ENCODE data around the gene CCNK. TPM values are rescaled to one million over a fixed set of nuclear protein-coding genes. Genes with fewer than 3 reads are reported as not detected.

CCNK gene
- total RNA-seq, 4 donors from 2014 or later, result 23.4 to 66.3 (median 39.0) TPM

DNA sequence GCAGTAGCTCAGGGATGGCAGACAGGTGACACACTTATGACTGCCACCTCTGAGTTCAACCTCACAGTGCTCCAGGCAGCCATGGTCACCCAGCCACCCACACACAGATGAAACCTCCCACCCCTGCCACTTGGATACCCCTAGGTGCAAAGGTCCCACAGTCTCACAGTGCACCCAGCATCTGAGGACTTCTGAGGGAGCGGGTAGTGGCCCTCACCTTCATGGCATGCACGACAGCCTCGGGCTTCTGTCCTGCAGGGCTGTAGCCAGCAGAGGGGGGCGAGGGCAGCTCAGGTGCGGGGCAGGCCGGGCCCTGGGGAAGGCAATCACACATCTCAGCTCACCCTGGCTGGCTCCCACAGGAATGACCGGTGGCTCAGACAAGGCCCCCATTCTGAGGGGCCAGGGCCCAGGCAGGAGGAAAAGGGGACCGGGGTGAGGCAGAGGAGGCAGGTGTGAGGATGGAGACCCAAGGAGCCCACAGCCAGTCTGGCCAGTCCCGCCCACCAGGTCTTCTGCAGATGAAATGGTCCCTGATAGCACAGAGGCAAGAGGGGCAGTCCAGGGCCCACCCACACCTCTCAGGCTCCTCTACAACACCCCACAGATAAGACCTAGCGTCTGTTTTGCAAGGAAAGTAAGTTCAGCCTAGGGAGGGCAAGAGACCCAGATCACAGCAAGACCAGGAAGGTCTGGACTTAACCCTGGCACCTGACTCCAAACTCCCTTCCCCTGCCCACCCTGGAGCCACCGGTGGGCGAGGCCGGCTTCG is 35.8 kb downstream of the CCNK start:
- peak; percentile 56 to 72 for DNase-seq (ENCODE audit: low spot score in 2 of 2)
- Histone ChIP-seq H3K27me3 (no peaks in the 10 kb centered on the region), H3K27ac (no peak overlapping the region), H3K36me3 (peaks cover 35% of the 10 kb centered on the region), H3K4me1 (peaks cover 9% of the 10 kb centered on the region), H3K9me3 (no peaks in the 10 kb centered on the region), H3K4me3 (no peak overlapping the region)
- 74% methylated on average over 8 of the region's 14 CpGs for WGBS
- no peak for TF ChIP-seq POLR2A (IDR thresholded peaks at IDR 0.05)
- TF ChIP-seq, protein P1, sequence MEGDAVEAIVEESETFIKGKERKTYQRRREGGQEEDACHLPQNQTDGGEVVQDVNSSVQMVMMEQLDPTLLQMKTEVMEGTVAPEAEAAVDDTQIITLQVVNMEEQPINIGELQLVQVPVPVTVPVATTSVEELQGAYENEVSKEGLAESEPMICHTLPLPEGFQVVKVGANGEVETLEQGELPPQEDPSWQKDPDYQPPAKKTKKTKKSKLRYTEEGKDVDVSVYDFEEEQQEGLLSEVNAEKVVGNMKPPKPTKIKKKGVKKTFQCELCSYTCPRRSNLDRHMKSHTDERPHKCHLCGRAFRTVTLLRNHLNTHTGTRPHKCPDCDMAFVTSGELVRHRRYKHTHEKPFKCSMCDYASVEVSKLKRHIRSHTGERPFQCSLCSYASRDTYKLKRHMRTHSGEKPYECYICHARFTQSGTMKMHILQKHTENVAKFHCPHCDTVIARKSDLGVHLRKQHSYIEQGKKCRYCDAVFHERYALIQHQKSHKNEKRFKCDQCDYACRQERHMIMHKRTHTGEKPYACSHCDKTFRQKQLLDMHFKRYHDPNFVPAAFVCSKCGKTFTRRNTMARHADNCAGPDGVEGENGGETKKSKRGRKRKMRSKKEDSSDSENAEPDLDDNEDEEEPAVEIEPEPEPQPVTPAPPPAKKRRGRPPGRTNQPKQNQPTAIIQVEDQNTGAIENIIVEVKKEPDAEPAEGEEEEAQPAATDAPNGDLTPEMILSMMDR (IDR thresholded peaks at IDR 0.05), result no peak
- TF ChIP-seq EP300 (IDR thresholded peaks at IDR 0.05), result no peak
- no peak for TF ChIP-seq POLR2AphosphoS5 (IDR thresholded peaks at IDR 0.05)

DNA sequence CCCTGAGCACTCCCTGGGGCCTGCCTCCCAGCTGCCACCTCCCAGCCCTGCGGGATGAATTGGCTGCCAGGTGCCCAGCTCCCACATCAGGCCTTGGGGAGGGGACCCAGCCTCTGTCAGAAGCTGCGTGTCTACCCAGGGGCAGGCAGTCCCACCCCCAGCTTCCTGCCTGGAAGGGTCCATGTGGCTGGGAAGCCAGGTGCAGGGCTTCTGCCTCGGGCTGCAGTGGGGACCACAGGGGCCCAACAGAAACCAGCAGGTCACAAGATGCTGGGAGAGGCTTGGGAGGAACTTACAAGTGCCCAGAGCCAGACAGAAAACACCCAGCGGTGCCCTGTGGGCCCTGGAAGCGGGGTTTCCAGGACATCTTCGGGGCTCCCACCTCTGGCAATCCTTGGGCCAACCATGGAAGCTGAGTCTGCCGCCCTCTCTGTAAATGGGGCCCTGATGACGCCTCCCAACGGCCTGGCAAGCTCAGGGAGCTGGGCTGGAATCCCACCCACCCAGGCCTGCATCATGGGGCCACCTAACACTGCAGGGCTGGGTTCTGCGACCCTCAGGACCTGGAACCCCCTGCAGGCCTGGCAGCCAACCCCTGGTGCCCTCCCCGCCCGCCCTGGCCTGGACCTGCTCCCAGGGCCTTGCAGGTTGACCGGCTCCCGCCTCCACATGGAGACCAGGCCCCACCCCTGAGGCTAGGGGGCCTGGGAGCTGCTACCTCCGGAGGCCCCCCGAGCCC is 36.6 kb downstream of the CCNK start:
- no peak for TF ChIP-seq POLR2AphosphoS5 (IDR thresholded peaks at IDR 0.05)
- TF ChIP-seq, protein P1 (IDR thresholded peaks at IDR 0.05), result no peak
- no peak for TF ChIP-seq EP300 (IDR thresholded peaks at IDR 0.05)
- TF ChIP-seq POLR2A (IDR thresholded peaks at IDR 0.05), result no peak
- Histone ChIP-seq H3K36me3 (peaks cover 28% of the 10 kb centered on the region), H3K27ac (no peak overlapping the region), H3K27me3 (no peaks in the 10 kb centered on the region), H3K4me1 (peaks cover 9% of the 10 kb centered on the region), H3K4me3 (no peak overlapping the region), H3K9me3 (no peaks in the 10 kb centered on the region)
- DNase-seq (ENCODE audit: low spot score in 2 of 2), result peak; percentile 53 to 78
- 55% methylated on average over 9 of the region's 16 CpGs for WGBS

DNA sequence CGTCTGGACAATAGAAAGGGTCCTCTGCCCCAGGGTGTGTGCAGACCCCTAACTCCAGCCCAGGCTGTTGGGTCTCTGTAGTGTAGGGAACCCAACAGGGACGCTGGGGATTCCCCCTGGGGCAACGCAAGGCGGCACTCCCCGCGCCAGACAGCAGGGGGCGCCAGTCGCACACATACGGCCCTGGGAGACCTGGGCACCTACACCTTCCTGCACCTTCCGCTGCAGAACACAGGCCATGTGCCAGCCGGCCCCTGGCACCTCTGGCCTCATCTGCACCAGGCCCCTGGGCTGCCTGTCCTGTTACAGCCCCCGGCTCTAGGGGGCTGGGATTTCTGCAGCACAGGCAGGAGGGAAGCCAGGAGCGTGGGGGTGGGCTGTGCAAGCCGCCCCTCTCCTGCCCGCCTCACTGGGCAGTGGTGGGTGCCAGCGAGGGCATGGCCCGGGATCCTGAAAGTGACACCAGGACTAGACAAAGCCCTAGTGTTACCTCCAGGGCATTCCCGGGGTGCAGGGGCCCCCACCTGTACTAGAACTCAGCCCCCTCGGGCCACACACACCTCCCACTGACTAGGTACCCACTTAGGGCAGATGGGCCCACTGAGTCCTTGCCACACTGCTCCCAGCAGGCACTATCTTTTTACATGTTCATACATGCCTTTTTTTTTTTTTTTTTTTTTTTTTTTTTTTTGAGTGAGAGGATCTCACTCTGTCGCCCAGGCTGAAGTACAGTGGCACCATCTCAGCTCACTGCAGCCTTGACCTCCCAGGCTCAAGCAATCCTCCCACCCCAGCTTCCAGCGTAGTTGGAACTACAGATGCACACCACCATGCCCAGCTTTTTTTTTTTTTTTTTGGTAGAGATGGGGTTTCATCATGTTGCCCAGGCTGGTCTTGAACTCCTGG is 37.5 kb downstream of the CCNK start:
- Histone ChIP-seq H3K27ac (no peak overlapping the region), H3K4me3 (no peak overlapping the region), H3K27me3 (no peaks in the 10 kb centered on the region), H3K9me3 (no peaks in the 10 kb centered on the region), H3K36me3 (peaks cover 20% of the 10 kb centered on the region), H3K4me1 (peaks cover 13% of the 10 kb centered on the region)
- TF ChIP-seq POLR2A (IDR thresholded peaks at IDR 0.05), result no peak
- TF ChIP-seq EP300 (IDR thresholded peaks at IDR 0.05), result no peak
- TF ChIP-seq, protein P1 (IDR thresholded peaks at IDR 0.05), result peak; percentile 68 to 94
- TF ChIP-seq POLR2AphosphoS5 (IDR thresholded peaks at IDR 0.05), result peak in 1 of 3 donors; percentile 22
- DNase-seq (ENCODE audit: low spot score in 2 of 2), result peak in 1 of 2 donors; percentile 82
- WGBS, result 36% methylated on average over 9 of the region's 21 CpGs

DNA sequence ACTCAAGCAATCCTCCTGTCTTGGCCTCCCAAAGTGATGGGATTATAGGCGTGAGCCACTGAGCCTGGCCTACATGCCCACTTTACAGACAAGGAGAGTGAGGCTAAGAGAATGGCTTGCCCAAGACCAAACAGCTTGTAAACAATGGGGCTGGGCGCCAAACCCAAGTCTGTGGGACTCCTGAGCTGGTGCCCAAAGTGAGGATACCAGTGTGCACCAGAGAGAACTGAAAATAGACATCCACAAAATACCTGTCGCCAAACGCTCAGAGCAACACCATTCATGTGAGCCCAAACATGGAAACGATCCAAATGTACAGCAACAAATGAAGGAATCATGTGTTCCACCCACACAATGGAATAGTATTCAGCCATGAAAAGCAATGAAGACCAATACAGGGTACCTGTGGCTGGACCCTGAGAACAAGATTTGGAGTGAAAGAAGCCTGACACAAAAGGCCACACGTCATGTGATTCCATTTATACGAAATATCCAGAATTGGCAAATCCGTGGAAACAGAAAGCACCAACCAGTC is 38.2 kb downstream of the CCNK start:
- WGBS, result 90% methylated on average over 8 of the region's 8 CpGs
- Histone ChIP-seq H3K9me3 (no peaks in the 10 kb centered on the region), H3K4me3 (no peak overlapping the region), H3K27ac (no peak overlapping the region), H3K36me3 (peaks cover 13% of the 10 kb centered on the region), H3K4me1 (peaks cover 19% of the 10 kb centered on the region), H3K27me3 (no peaks in the 10 kb centered on the region)
- no peak for TF ChIP-seq POLR2A (IDR thresholded peaks at IDR 0.05)
- no peak for TF ChIP-seq EP300 (IDR thresholded peaks at IDR 0.05)
- TF ChIP-seq POLR2AphosphoS5 (IDR thresholded peaks at IDR 0.05), result no peak
- TF ChIP-seq, protein P1 (IDR thresholded peaks at IDR 0.05), result no peak
- peak in 1 of 2 donors; percentile 30 for DNase-seq (ENCODE audit: low spot score in 2 of 2)

Data from suprapubic skin (tissue), 4 donors.